Measurements from ENCODE around the gene PEAK3.

PEAK3 gene

DNA sequence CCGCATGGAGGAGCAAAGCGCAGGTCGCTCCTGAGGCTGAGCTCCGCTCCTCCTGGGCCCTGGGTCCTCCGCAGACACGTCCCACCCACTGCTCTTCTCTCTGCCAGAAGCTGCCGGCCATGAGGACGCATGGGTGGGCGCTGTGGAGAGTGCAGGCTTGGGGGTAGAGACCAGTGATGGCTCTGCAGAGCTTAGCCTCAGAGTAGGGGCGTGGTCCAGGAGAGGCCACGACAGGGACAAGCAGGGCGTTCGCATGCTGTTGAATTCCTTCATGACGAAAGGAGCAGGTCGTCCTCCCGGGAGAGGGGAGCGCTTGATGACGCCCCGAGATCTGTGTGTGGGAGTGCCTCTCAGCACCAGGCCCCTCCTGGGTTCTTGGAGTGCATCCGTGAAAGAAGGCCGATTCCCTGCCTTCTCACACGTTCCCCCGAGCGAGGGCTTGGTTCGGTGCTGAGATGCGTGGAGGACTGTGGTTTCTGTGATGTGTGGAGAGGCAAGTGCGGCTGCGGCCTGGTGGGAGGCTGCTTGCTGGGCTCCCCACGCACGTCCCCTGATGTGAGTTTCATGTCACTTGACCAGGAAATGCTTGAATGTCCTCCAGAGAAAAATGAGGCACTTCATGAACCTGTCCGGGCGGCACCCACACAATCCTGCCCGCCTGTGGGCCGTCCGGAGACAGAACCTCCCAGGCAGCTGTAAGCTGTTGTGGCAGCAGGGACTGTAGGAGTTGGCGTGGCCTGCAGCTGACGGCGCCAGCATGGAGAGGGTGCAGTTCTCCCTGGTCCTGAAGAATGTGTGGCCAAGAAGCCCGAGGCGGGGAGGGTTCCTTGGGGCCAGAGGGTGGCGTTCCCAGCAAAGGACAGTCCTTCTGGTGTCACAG is 40.9 kb downstream of the PEAK3 start:
- in situ Hi-C loops (cut with MboI; ENCODE audit: low sequenced_read_pairs, unreplicated experiment) = no loop called here
- no peak for DNase-seq (ENCODE audit: low spot score)
- no peak for TF ChIP-seq CTCF (IDR thresholded peaks at IDR 0.05; ENCODE audit: borderline replicate concordance, control extremely low read depth, extremely low read depth, insufficient read depth, missing control alignments)

DNA sequence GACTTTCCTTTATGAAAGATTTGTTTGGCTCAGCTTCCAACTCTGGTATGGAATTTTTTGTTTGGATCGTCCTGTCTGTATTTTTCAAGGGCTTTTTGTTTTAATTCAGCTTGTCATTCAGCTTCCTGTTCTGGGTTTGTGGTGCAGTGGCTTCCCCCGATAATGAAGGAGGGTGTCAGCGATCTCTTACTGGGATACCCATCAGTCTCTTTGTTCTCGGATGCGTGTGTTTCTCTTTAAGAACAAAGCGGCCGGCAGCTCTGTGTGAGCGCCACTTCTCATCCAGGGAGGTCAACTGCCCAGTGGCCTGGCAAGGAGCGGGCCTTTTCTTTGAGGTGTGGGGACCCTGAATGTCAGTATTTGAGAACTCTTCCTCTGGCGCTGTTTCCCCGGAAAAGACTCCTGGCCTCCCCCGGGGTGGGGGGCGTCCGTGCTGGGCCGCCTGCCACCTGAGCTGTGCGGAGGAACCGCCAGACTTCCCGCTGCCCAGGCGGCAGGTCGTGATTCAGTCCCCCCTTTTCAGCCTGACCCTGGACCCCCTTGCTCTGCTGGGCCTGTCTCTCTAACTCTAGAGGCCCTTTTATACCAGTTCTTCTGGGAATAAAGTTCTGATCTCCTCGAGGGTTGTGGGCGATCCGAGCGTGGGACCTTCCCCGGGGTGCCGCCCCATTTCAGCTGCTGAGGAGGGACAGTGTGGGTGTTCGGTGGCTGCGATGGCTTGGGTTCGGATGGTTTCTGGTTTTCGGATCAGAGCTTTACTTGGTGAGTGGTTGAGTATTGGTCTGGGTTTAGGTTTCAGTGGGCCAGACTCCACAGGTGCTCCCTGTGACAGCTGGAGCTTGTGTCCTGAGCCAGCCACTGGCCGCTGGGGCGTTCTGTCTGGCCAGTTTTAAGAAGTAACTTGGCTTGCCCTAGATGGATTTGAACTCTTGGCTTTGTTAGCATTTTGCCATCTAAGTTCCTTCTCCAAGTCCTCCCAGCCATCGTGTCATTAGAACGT is 41.9 kb downstream of the PEAK3 start:
- in situ Hi-C loops (cut with MboI; ENCODE audit: low sequenced_read_pairs, unreplicated experiment) = no loop called here
- no peak for DNase-seq (ENCODE audit: low spot score)
- TF ChIP-seq CTCF (IDR thresholded peaks at IDR 0.05; ENCODE audit: borderline replicate concordance, control extremely low read depth, extremely low read depth, insufficient read depth, missing control alignments) = no peak

- DNase-seq (ENCODE audit: low spot score) = no peak
- in situ Hi-C loops (cut with MboI; ENCODE audit: low sequenced_read_pairs, unreplicated experiment) = no loop called here
- TF ChIP-seq CTCF (IDR thresholded peaks at IDR 0.05; ENCODE audit: borderline replicate concordance, control extremely low read depth, extremely low read depth, insufficient read depth, missing control alignments) = no peak
Measured at GRCh38 chr19:2239173-2239572, 42.8 kb downstream of the PEAK3 start.

DNA sequence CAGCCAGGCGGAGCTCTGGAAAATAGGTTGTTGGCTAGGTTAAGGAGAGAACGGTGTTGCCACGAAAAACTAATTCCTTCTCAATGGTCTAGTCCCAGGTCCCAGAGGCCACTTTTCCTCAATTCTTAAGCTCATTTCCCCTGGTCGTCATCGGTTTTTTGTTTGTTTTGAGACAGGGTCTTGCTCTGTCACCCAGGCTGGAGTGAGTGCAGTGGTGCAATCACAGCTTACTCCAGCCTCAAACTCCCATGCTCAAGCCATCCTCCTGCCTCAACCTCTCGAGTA is 44.2 kb downstream of the PEAK3 start:
- no peak for TF ChIP-seq CTCF (IDR thresholded peaks at IDR 0.05; ENCODE audit: borderline replicate concordance, control extremely low read depth, extremely low read depth, insufficient read depth, missing control alignments)
- in situ Hi-C loops (cut with MboI; ENCODE audit: low sequenced_read_pairs, unreplicated experiment) = no loop called here
- no peak for DNase-seq (ENCODE audit: low spot score)

- DNase-seq (ENCODE audit: low spot score) = no peak
- in situ Hi-C loops (cut with MboI; ENCODE audit: low sequenced_read_pairs, unreplicated experiment) = no loop called here
Measured at GRCh38 chr19:2237051-2237868, 44.7 kb downstream of the PEAK3 start.

More at GRCh38 chr19:2237051-2237868, 44.7 kb downstream of the PEAK3 start:
- TF ChIP-seq CTCF (IDR thresholded peaks at IDR 0.05; ENCODE audit: borderline replicate concordance, control extremely low read depth, extremely low read depth, insufficient read depth, missing control alignments) = no peak

Measured in GM13976 (cell line).